Measurements from ENCODE around the gene PNLIP.
A peak's percentile ranks its signal among the peaks of the same experiment; 100 is the strongest.

PNLIP gene

GRCh38 chr10:116545756-116546155 is at the start of gene PNLIP:
Gene PNLIP (plus strand): TSS chr10:116545931. CDS start chr10:116546093, 162 bp downstream.
- no peak for DNase-seq

GRCh38 chr10:116504786-116505185 is 40.9 kb upstream of the PNLIP start:
- DNase-seq = no peak

GRCh38 chr10:116510565-116510964 is 35.2 kb upstream of the PNLIP start:
- no peak for DNase-seq

- DNase-seq = peak in 1 of 2 experiments; percentile 0
Measured at GRCh38 chr10:116511365-116511764, 34.4 kb upstream of the PNLIP start.

- DNase-seq = peak in 1 of 2 experiments; percentile 29
Measured at GRCh38 chr10:116521424-116522290, 24.1 kb upstream of the PNLIP start.

GRCh38 chr10:116522803-116523381 is 22.8 kb upstream of the PNLIP start:
- DNase-seq = no peak

- no peak for DNase-seq
Measured at GRCh38 chr10:116524736-116525135, 21.0 kb upstream of the PNLIP start.

- no peak for DNase-seq
Measured at GRCh38 chr10:116526219-116526618, 19.5 kb upstream of the PNLIP start.

GRCh38 chr10:116536810-116537209 is 8.9 kb upstream of the PNLIP start:
- no peak for DNase-seq

- no peak for DNase-seq
Measured at GRCh38 chr10:116538456-116538855, 7.3 kb upstream of the PNLIP start.

- DNase-seq = no peak
Measured at GRCh38 chr10:116538992-116539391, 6.7 kb upstream of the PNLIP start.

- no peak for DNase-seq
Measured at GRCh38 chr10:116540814-116541213, 4.9 kb upstream of the PNLIP start.

- DNase-seq = no peak
Measured at GRCh38 chr10:116542007-116542677, 3.6 kb upstream of the PNLIP start.

GRCh38 chr10:116545122-116545521 is 609 bp upstream of the PNLIP start:
- DNase-seq = no peak

- DNase-seq = no peak
Measured at GRCh38 chr10:116548301-116548700, 2.6 kb downstream of the PNLIP start.

- DNase-seq = no peak
Measured at GRCh38 chr10:116553378-116553980, 7.7 kb downstream of the PNLIP start.

- DNase-seq = no peak
Measured at GRCh38 chr10:116554628-116555027, 8.9 kb downstream of the PNLIP start.

- no peak for DNase-seq
Measured at GRCh38 chr10:116555880-116556279, 10.1 kb downstream of the PNLIP start.

GRCh38 chr10:116557305-116557880 is 11.7 kb downstream of the PNLIP start:
- no peak for DNase-seq

- DNase-seq = no peak
Measured at GRCh38 chr10:116565534-116565933, 19.8 kb downstream of the PNLIP start.

- no peak for DNase-seq
Measured at GRCh38 chr10:116566932-116567331, 21.2 kb downstream of the PNLIP start.

GRCh38 chr10:116567335-116567734 is 21.6 kb downstream of the PNLIP start:
- no peak for DNase-seq

GRCh38 chr10:116574797-116575196 is 29.1 kb downstream of the PNLIP start:
- DNase-seq = no peak

Data from NCI-H526 (cell line).